GM12891 (cell line): ENCODE data around the gene PAIP2.

ENCODE experiments used
- POLR2A ChIP-seq: IDR thresholded peaks from 2 replicates; pipeline ENCODE4 v1.6.1; 2011; ENCODE audit warnings: low read depth, low read length, control low read depth
- POLR2AphosphoS5 ChIP-seq: IDR thresholded peaks from 2 replicates; pipeline ENCODE4 v1.6.1; 2011; ENCODE audit warnings: low read depth, low read length, control low read depth
- POU2F2 ChIP-seq: IDR thresholded peaks from 2 replicates; pipeline ENCODE4 v1.6.1; 2011; ENCODE audit warnings: low read depth, mild to moderate bottlenecking, control low read depth, low read length, moderate library complexity
- TAF1 ChIP-seq: IDR thresholded peaks from 2 replicates; pipeline ENCODE4 v1.6.1; 2011; ENCODE audit warnings: low read depth, low read length, control low read depth

- TF ChIP-seq TAF1: no peak
- no peak for TF ChIP-seq POLR2AphosphoS5
- TF ChIP-seq POLR2A: no peak
- no peak for TF ChIP-seq POU2F2
Observed at GRCh38 chr5:139382807-139383206, 41.2 kb downstream of the PAIP2 start.
